GM13977 (cell line): Measurements from ENCODE around the gene AP2S1.
"Not testable (repeated sequence)": the region's sequence is repeated elsewhere in the genome, so short reads cannot be mapped to it uniquely, and the experiment has no call there.

Source experiments
- DNase-seq: peaks from one replicate; pipeline ENCODE4 v3.0.0; 2012; ENCODE audit warnings: low spot score
- CTCF ChIP-seq: IDR thresholded peaks from 2 replicates; pipeline ENCODE4 v1.5.1; 2012; ENCODE audit warnings: mild to moderate bottlenecking, control low read depth; ENCODE audit not compliant: insufficient read depth; ENCODE audit errors: extremely low read depth, missing control alignments
- in situ Hi-C: fragments of 300-500 bp; cut with MboI; formaldehyde crosslinking; loops from one replicate; pipeline ENCODE4 v1.12.0; 2022; ENCODE audit warnings: low sequenced_read_pairs, low pct_unique_long_range_greater_than_20kb, mixed read lengths, inconsistent platforms; ENCODE audit not compliant: unreplicated experiment

Gene AP2S1

GRCh38 chr19:46890423-46891170, 40.0 kb upstream of the AP2S1 start:
- DNase-seq, result no peak
- TF ChIP-seq CTCF, result no peak
- in situ Hi-C loops, result no loop called here

GRCh38 chr19:46887240-46887782, 36.7 kb upstream of the AP2S1 start:
- DNase-seq, result no peak
- in situ Hi-C loops, result no loop called here
- TF ChIP-seq CTCF, result no peak

GRCh38 chr19:46886546-46887239, 36.0 kb upstream of the AP2S1 start:
- TF ChIP-seq CTCF, result no peak
- in situ Hi-C loops, result no loop called here
- no peak for DNase-seq

- in situ Hi-C loops, result no loop called here
- DNase-seq, result no peak
- no peak for TF ChIP-seq CTCF
Measured at GRCh38 chr19:46885411-46885810, 34.8 kb upstream of the AP2S1 start.

GRCh38 chr19:46882751-46883150, 32.1 kb upstream of the AP2S1 start:
- in situ Hi-C loops, result not testable (repeated sequence)

GRCh38 chr19:46882034-46882433, 31.4 kb upstream of the AP2S1 start:
- DNase-seq, result no peak
- no peak for TF ChIP-seq CTCF
- in situ Hi-C loops, result no loop called here

More at GRCh38 chr19:46882751-46883150, 32.1 kb upstream of the AP2S1 start:
- DNase-seq, result not testable (repeated sequence)

- no peak for TF ChIP-seq CTCF
- DNase-seq, result no peak
- in situ Hi-C loops, result no loop called here
Measured at GRCh38 chr19:46881092-46881491, 30.4 kb upstream of the AP2S1 start.
